HCT116 (cell line): ENCODE measurements around the gene NLRP8. TPM values are rescaled to one million over a fixed set of nuclear protein-coding genes. Genes with fewer than 3 reads are reported as not detected.
"Not testable (repeated sequence)": the region's sequence is repeated elsewhere in the genome, so short reads cannot be mapped to it uniquely, and the experiment has no call there.

Source experiments
- ATAC-seq: fragments of 200-7000 bp; cut with Tn5 transposase; 2 replicates; pipeline ENCODE4 v1.9.1; 2020; ENCODE audit warnings: mild to moderate bottlenecking, moderate library complexity
- BruUV-seq: library from RNA; stranded (reverse); fragments of 400-500 nt; replicated peaks from 2 replicates; lab custom pipeline; 2021; lab: Mats Ljungman, UMichigan
- CTCF ChIA-PET: fragments of 300-600 bp; sonication (Branson Sonifier 250); formaldehyde crosslinking; loops from one replicate; lab custom pipeline; 2021; ENCODE audit warnings: antibody characterized with exemption; lab: Charles Lee
- POLR2A ChIA-PET: fragments of 300-600, 350-600 bp; sonication (Branson Sonifier 250); formaldehyde crosslinking; loops from one replicate; lab custom pipeline; 2021; ENCODE audit warnings: antibody characterized with exemption; lab: Charles Lee
- RAD21 ChIA-PET, 2 experiments: fragments of 300-600 bp; sonication (Branson Sonifier 250); formaldehyde crosslinking; loops; one replicate each; lab custom pipeline; 2023; ENCODE audit warnings: low total read pairs in 2 of 2; ENCODE audit not compliant: uncharacterized antibody in 2 of 2, unreplicated experiment in 2 of 2, low non-redundant PET in 1 of 2; lab: Charles Lee
- DNase-seq: peaks from one replicate; pipeline ENCODE4 v3.0.0-alpha.2; 2010; ENCODE audit warnings: low read depth, low spot score
- H2AFZ ChIP-seq: fragments of 200-600 bp; shearing (Covaris generic), sonication (generic); 2 replicates; pipeline ENCODE4 v1.6.1; 2017; ENCODE audit warnings: low read depth, mixed run types, mixed read lengths, antibody characterized with exemption, low read length; ENCODE audit not compliant: poor library complexity, severe bottlenecking
- H3K27ac ChIP-seq: 2 replicates; pipeline ENCODE4 v1.5.1; 2012; ENCODE audit warnings: low read depth, low read length
- H3K27me3 ChIP-seq: fragments of 200-600 bp; sonication (generic); 2 replicates; pipeline ENCODE4 v1.6.1; 2016; ENCODE audit warnings: mixed run types, low read length, mixed read lengths; ENCODE audit not compliant: insufficient read depth
- H3K36me3 ChIP-seq, 2 experiments: fragments of 200-500 bp in 1 of 2; fragments of 200-600 bp in 1 of 2; sonication (Bioruptor generic) in 1 of 2; sonication (generic) in 1 of 2; 2 replicates each; pipeline versions ENCODE4 v1.5.1 to v1.6.1; 2014 to 2016; ENCODE audit warnings: low read length in 2 of 2, inconsistent platforms in 1 of 2, mixed read lengths in 1 of 2, mixed run types in 1 of 2; ENCODE audit not compliant: insufficient read depth in 2 of 2, control insufficient read depth in 1 of 2
- H3K4me1 ChIP-seq, 2 experiments: fragments of 200-600 bp in 1 of 2; sonication (generic) in 1 of 2; 2 replicates each; pipeline versions ENCODE4 v1.5.1 to v1.6.1; 2012 to 2017; ENCODE audit warnings: low read length in 2 of 2, inconsistent platforms in 1 of 2, mild to moderate bottlenecking in 1 of 2, mixed read lengths in 1 of 2, mixed run types in 1 of 2, moderate library complexity in 1 of 2; ENCODE audit not compliant: insufficient read depth in 2 of 2, control insufficient read depth in 1 of 2
- H3K4me2 ChIP-seq: fragments of 200-600 bp; sonication (generic); 2 replicates; pipeline ENCODE4 v1.6.1; 2017; ENCODE audit warnings: mixed run types, low read length, mixed read lengths
- H3K4me3 ChIP-seq, 2 experiments: fragments of 200-600 bp in 1 of 2; sonication (generic) in 1 of 2; replicated peaks in 1 of 2; 2 replicates each; pipeline ENCODE4 v1.5.1; 2011 to 2016; ENCODE audit warnings: low read length in 2 of 2, control low read depth in 1 of 2, low read depth in 1 of 2, mild to moderate bottlenecking in 1 of 2, mixed read lengths in 1 of 2, mixed run types in 1 of 2
- H3K79me2 ChIP-seq: fragments of 200-600 bp; sonication (generic); 2 replicates; pipeline ENCODE4 v1.6.1; 2017; ENCODE audit warnings: mild to moderate bottlenecking, mixed run types, low read length, moderate library complexity, mixed read lengths; ENCODE audit not compliant: insufficient read depth
- H3K9ac ChIP-seq: fragments of 200-600 bp; sonication (generic); 2 replicates; pipeline ENCODE4 v1.6.1; 2016; ENCODE audit warnings: low read length, mixed read lengths
- H3K9me2 ChIP-seq: fragments of 200-600 bp; sonication (generic), shearing (Covaris generic); 2 replicates; pipeline ENCODE4 v1.6.1; 2017; ENCODE audit warnings: mixed run types, mild to moderate bottlenecking, moderate library complexity; ENCODE audit not compliant: insufficient read depth
- H3K9me3 ChIP-seq, 2 experiments: fragments of 200-500 bp in 1 of 2; fragments of 200-600 bp in 1 of 2; sonication (Bioruptor generic) in 1 of 2; sonication (generic) in 1 of 2; 2 replicates each; pipeline ENCODE4 v1.6.1; 2014 to 2017; ENCODE audit warnings: low read length in 2 of 2, mixed read lengths in 2 of 2, inconsistent platforms in 1 of 2, low read depth in 1 of 2, mild to moderate bottlenecking in 1 of 2, mixed run types in 1 of 2, moderate library complexity in 1 of 2; ENCODE audit not compliant: control insufficient read depth in 1 of 2, insufficient read depth in 1 of 2
- H4K20me1 ChIP-seq: fragments of 200-600 bp; sonication (generic), shearing (Covaris generic); 2 replicates; pipeline ENCODE4 v1.6.1; 2017; ENCODE audit warnings: mixed run types, mild to moderate bottlenecking, moderate library complexity; ENCODE audit not compliant: insufficient read depth
- CTCF ChIP-seq, 3 experiments: fragments of 200-600 bp in 1 of 3; sonication (generic) in 1 of 3; IDR thresholded peaks in 2 of 3; conservative IDR thresholded peaks in 1 of 3; 2 replicates each; pipeline ENCODE4 v1.5.1; 2012 to 2017; ENCODE audit warnings: low read depth in 2 of 3, low read length in 2 of 3, antibody characterized with exemption in 1 of 3, borderline replicate concordance in 1 of 3, control low read depth in 1 of 3, mild to moderate bottlenecking in 1 of 3, mixed read lengths in 1 of 3, mixed run types in 1 of 3, moderate library complexity in 1 of 3; ENCODE audit not compliant: insufficient read depth in 1 of 3
- EGR1 ChIP-seq: IDR thresholded peaks from 2 replicates; pipeline ENCODE4 v1.6.1; 2012; ENCODE audit warnings: low read depth
- ELF1 ChIP-seq: IDR thresholded peaks from 2 replicates; pipeline ENCODE4 v1.6.1; 2012; ENCODE audit warnings: low read depth, borderline replicate concordance
- JUND ChIP-seq: IDR thresholded peaks from 2 replicates; pipeline ENCODE4 v1.6.1; 2012
- POLR2A ChIP-seq: IDR thresholded peaks from 2 replicates; pipeline ENCODE4 v1.7.0; 2011; ENCODE audit warnings: borderline replicate concordance; ENCODE audit not compliant: insufficient read depth, insufficient read length; ENCODE audit errors: extremely low read depth
- SP1 ChIP-seq: IDR thresholded peaks from 2 replicates; pipeline ENCODE4 v1.6.1; 2012; ENCODE audit warnings: low read depth
- SRF ChIP-seq: IDR thresholded peaks from 2 replicates; pipeline ENCODE4 v1.6.1; 2012; ENCODE audit warnings: low read depth
- ZNF274 ChIP-seq: fragments of 200-500 bp; sonication (Bioruptor generic); IDR thresholded peaks from 2 replicates; pipeline ENCODE4 v1.6.1; 2014; ENCODE audit warnings: mild to moderate bottlenecking, low read depth, low read length, inconsistent platforms
- intact Hi-C: fragments of 100-400 bp; cut with micrococcal nuclease; formaldehyde crosslinking; loops from 2 replicates; pipeline ENCODE4 v1.10.0; 2022
- total RNA-seq: library from RNA; stranded (reverse); gene quantifications from one replicate; pipeline ENCODE4 v1.2.1, GENCODE V29; 2021; ENCODE audit not compliant: unreplicated experiment

NLRP8 gene
- total RNA-seq, 1 experiment from 2014 or later: not detected

GRCh38 chr19:55927991-55928390 lies 19.6 kb upstream of the NLRP8 start:
- Histone ChIP-seq H3K27me3 (0 out of 2 replicates have a peak, but pooled peaks cover 5% of the 10 kb centered on the region), H3K4me3 (no peak overlapping the region), H2AFZ (no peak overlapping the region)
- intact Hi-C loops: no loop called here
- TF ChIP-seq SP1 (no peak), ZNF274 (no peak), JUND (no peak), ELF1 (no peak), POLR2A (no peak), EGR1 (no peak), CTCF (IDR thresholded peaks at IDR 0.05 in 2 of 3, conservative IDR thresholded peaks at IDR 0.05 in 1 of 3; ENCODE audit: borderline replicate concordance in 1 of 3, insufficient read depth in 1 of 3, low read depth in 2 of 3, low read length in 2 of 3) (no peak), SRF (no peak)
- TF ChIP-seq, all 23 proteins: peak for 0
- H3K27ac ChIP-seq: no peak overlapping the region
- H3K79me2 ChIP-seq: no peaks in the 10 kb centered on the region
- POLR2A ChIA-PET: no interaction called here
- H3K4me1 ChIP-seq: no peaks in the 10 kb centered on the region
- no TSS peak for BruUV-seq
- H4K20me1 ChIP-seq: no peaks in the 10 kb centered on the region
- no peaks in the 10 kb centered on the region for H3K9me3 ChIP-seq
- CTCF ChIA-PET: no interaction called here
- H3K9ac ChIP-seq: no peak overlapping the region
- no peak overlapping the region for H3K4me2 ChIP-seq
- no peaks in the 10 kb centered on the region for H3K9me2 ChIP-seq
- H3K36me3 ChIP-seq: no peaks in the 10 kb centered on the region
- RAD21 ChIA-PET: no interaction called here
- no peak for ATAC-seq
- DNase-seq: no peak

GRCh38 chr19:55929258-55929657 lies 18.4 kb upstream of the NLRP8 start:
- CTCF ChIA-PET, H3K9ac ChIP-seq, H3K27me3 ChIP-seq, H3K9me3 ChIP-seq, H3K4me3 ChIP-seq, BruUV-seq, DNase-seq, H3K27ac ChIP-seq, POLR2A ChIA-PET, H4K20me1 ChIP-seq, H3K4me2 ChIP-seq, H3K9me2 ChIP-seq, H3K4me1 ChIP-seq, ATAC-seq, RAD21 ChIA-PET, H3K79me2 ChIP-seq, intact Hi-C loops, H2AFZ ChIP-seq, H3K36me3 ChIP-seq: not testable (repeated sequence)
